GM19395 (cell line): ENCODE results near the gene KLHL3.
"Not testable (repeated sequence)": the region's sequence is repeated elsewhere in the genome, so short reads cannot be mapped to it uniquely, and the experiment has no call there.

ENCODE experiments used
- ATAC-seq: cut with Tn5 transposase; IDR thresholded peaks from one replicate; pipeline ENCODE4 v1.9.1; 2021; ENCODE audit warnings: mild to moderate bottlenecking, moderate library complexity; ENCODE audit not compliant: unreplicated experiment

The KLHL3 gene, protein sequence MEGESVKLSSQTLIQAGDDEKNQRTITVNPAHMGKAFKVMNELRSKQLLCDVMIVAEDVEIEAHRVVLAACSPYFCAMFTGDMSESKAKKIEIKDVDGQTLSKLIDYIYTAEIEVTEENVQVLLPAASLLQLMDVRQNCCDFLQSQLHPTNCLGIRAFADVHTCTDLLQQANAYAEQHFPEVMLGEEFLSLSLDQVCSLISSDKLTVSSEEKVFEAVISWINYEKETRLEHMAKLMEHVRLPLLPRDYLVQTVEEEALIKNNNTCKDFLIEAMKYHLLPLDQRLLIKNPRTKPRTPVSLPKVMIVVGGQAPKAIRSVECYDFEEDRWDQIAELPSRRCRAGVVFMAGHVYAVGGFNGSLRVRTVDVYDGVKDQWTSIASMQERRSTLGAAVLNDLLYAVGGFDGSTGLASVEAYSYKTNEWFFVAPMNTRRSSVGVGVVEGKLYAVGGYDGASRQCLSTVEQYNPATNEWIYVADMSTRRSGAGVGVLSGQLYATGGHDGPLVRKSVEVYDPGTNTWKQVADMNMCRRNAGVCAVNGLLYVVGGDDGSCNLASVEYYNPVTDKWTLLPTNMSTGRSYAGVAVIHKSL

DNA sequence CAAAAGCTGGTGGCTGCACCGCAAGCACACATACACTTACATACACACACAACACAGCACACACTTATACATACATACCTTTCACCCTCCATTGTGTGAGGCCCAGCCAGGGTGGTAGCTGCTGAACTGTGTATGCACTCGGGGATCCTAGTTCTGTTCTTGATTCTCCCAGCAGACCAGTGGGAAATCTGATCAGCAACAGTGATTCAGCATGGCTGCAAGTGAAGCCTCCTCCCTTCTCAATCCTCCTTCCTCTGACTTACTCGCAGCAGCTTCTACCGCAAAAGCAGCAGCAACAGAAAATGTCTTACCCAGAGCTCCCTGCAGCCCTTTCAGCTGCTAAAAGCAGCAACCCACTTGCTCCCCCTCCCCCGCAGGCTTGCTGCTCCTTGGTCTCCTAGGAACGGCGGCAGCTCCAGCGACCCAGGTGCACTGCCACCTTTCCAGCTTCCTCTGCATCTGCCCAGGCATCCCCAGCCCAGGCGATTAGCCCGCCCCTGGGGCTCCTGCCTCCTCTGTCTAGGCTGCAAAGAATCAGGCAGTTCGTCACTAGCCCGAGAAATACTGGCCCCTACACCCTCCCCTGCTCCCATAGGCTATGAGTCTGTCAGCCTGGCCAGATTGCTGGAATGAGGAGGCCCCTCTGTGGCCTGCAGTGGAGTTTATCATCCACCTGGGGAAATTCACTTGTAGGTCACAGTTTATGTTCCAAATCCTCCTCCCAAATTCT is at the start of gene KLHL3:
Gene KLHL3, minus strand, starts transcription at position 535 of the 730 bp plus-strand sequence. Its CDS starts 443 bp downstream, at position 92.
- ATAC-seq = peak; percentile 69

DNA sequence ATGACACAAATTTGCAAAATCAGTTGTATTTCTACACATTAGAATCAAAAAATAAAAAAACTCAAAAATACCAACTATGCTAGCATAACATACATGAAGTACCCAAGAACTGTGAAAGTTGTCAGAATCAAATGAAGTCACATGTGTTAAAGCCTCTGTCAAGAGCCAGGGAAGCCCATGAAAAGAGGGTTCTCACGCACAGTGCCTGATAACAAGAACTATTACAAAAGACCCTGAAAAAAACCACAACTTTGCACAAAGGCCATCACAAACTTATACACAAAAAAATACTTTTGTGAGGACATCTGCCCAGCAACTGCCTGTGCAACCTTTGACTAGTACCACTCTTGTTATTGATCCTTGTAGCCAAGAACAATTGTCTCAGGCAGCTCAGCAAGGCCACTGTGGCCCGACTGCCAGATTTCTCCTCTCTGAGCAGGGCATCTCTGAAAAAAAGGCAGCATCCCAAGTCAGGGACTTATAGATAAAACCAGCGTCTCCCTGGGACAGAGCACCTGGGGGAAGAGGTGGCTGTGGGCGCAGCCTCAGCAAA is 47.2 kb upstream of the KLHL3 start:
- ATAC-seq = no peak

DNA sequence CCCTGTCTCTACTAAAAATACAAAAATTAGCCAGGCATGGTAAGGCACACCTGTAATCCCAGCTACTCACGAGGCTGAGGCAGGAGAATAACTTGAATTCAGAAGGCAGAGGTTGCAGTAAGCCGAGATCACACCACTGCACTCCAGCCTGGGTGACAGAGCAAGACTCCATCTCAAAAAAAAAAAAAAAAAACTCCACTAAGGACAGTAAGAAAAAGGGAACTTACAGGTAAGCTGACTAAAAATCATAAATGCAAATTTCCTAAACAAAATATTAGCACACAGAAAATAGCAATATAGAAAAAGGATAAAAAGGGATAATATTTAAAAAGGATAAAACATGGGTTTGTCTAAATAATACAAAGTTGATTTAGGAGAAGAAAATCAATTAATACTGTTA is 46.2 kb upstream of the KLHL3 start:
- no peak for ATAC-seq

DNA sequence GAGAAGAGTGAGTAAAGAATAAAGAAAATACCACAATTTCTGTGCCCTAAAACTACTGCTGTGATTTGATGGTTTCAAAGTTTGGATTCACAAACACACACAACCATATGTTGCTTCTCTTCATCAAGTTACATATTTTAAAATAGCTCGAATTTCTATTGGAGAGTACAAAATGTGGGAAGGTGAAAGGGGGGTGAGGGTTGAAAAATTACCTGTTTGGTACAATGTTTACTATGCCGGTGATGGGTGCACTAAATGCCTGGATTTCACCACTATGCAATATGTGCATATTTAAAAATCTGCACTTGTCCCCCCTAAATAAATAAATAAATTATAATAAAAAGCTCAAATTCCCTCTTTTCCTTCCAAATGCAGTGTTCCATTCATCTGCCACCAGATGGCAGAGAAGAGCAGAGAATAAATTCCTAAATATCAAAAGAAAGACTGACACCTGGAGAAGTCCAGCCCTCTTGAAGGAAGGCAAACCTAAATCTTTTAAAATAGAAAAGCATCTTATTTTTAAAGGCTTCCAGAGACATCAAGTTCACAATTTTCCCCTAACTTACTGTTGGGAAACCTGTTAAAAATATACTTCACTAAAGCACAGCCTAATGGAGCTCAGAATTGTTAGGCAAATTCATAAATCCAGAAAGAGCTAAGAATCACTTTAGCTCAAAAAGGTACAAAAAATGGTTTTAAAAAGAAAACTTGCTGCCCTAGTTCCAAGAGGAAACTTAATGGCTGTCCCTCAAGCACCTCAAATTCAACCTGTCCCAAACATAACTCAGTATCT is 43.1 kb upstream of the KLHL3 start:
- ATAC-seq = no peak

DNA sequence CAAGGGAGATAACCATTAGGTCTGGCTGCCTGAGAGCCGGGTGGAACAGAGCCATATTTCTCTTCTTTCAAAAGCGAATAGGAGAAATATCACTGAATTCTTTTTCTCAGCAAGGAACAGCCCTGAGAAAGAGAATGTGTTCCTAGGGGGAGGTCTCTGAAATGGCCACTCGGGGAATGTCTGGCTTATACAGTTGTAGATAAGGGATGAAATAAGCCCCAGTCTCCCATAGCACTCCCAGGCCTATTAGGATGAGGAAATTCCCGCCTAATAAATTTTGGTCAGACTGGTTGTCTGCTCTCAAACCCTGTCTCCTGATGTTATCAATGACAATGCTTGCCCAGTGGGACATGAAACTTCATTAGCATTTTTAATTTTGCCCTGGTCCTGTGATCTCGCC is 32.0 kb upstream of the KLHL3 start:
- not testable (repeated sequence) for ATAC-seq

DNA sequence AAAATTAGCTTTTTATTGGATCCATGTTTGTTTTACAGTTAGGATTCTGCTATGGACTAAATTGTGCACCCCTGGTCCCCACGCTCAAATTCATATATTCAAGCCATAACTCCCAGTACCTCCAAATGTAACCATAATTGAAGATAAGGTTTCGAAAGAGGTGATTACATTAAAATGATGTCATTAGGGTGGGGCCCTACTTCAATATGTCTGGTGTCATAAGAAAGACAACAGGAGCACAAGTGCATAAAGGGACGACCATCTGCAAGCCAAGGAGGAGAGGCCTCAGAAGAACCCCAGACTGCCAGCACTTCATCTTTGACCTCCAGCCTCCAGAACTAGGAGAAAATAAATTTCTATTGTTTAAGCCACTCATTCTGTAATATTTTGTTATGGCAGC is 25.7 kb upstream of the KLHL3 start:
- ATAC-seq = no peak

DNA sequence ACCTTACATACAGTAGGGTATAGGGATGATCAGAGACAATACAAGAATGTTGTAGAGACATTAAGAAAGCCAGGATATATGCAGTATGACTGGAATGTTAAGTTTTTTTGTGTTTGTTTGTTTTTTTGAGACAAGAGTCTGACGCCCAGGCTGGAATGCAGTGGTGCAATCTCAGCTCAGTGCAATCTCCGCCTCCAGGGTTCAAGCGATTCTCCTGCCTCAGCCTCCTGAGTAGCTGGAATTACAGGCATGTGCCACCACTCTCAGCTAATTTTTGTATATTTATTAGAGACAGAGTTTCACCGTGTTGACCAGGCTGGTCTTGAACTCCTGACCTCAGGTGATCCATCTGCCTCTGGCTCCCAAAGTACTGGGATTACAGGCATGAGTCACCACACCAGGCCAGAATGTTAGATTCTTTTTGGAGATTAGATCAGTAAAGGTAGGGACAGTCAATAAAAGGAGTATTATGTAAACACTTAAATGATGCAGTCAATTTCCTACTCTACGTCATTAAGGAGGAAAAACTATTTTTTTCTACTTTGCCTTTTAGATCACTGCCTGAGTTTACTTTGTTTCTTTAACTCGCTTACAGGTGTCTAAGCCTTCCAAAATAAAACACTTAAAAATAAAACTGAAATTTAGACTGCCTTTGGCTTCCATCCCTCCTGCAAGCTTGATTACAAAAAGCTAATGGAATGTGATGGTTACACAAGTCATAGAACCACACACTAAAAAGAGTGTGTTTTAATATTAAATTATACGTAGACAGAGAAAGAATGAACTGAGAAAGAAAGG is 25.0 kb upstream of the KLHL3 start:
- ATAC-seq = no peak

DNA sequence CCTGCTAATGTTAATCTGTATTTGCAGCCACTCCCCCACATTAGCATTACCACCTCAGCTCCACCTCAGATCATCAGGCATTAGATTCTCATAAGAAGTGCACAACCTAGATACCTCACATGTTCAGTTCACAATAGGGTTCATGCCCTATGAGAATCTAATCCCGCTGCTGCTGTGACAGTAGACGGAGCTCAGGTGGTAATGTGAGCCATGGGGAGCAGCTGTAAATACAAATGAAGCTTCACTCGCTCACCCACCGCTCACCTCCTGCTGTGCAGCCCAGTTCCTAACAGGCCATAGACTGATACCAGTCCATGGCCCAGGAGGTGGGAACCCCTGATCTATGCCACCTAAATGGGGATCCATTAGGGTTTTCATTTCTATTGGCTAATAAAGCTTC is 24.4 kb upstream of the KLHL3 start:
- no peak for ATAC-seq

DNA sequence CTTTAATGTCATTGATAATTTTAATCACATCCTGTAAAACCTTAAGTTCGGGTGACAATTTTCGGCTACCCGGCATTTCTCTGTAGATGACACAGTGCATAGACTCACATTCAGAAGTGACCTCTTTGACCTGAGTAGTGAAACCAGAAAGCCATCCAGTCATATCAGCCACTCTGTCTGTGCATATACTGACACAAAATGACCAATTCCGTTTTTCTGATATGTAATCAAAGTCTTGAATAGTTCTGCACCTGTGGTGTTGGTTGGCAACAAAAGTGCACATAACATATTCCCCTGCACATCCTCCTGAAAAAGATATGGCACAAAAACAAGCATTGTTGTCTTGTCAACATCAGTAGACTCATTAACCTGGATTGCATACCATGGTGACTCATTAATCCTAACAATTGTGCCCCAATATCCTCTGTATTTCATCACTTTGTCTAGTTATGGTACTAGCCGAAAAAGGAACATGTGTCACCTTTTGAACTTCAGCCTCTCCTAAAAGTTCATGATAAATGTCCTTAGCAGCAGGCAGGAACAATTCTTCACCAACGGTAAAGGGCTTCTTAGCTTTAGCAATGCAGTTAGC is 22.9 kb upstream of the KLHL3 start:
- ATAC-seq = peak; percentile 40

DNA sequence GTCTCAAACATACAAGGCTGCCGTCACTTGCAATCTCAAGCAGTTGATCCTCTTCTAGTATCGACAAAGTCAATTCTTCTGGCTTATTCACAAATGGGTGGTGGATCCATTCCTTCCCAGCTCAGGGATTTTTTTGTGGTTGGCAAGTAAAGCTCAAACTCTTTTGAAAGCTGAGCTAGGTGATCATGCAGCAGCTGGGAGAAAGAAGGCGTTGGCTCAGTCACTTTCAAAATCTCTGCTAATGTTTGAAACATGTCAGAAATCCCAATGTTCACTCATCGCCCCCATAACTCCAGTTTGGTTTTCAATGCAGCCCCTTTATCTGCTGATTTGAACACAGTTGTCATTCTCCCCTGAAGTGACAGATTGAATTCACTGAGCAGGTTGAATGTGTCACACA is 22.2 kb upstream of the KLHL3 start:
- ATAC-seq = no peak

DNA sequence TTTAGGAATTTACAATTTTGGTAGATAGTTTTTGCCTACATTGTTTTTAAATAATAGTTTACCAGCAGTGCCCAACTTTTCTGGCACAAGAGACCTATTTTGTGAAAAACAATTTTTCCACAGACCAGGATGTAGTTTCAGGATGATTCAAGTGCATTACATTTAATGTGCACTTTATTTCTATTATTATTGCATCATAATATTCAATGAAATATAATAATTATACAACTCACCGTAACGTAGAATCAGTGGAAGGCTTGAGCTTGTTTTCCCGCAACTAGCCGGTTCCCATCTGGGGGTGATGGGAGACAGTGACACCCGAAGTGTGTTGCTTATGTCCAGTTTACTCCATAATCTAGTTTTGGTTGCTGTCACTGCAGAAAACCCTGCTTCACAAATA is 21.7 kb upstream of the KLHL3 start:
- no peak for ATAC-seq

DNA sequence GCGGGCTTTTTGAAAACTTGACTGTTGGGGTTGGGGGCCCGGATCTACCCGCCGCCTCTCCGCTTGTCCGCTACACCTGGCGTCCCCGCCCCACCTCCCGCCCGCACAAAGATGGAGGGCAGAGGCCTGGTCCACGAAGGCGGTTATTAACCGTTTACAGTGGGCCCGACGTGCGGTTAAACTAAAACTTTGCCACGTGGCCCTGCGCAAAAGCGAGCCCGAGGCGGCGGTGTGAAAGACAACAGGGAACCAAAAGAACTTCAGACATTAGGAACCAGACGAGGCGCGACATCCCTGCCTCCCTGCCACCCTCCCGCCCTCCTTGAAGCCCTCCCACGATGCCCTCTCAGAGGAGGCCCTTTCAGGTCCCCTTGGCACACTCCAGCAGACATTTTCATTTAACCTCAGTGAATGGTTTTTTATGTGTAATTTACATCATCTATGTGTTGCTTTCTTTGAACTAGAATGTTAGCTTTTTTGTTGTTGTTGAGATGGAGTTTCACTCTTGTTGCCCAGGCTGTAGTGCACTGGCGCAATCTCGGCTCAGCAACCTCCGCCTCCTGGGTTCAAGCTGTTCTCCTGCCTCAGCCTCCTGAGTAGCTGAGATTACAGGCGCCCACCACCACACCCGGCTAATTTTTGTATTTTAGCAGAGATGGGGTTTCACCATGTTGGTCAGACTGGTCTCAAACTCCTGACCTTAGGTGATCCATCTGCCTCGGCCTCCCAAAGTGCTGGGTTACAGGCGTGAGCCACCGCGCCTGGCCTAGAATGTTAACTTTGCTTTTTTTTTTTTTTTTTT is 19.3 kb upstream of the KLHL3 start:
- peak; percentile 19 for ATAC-seq

DNA sequence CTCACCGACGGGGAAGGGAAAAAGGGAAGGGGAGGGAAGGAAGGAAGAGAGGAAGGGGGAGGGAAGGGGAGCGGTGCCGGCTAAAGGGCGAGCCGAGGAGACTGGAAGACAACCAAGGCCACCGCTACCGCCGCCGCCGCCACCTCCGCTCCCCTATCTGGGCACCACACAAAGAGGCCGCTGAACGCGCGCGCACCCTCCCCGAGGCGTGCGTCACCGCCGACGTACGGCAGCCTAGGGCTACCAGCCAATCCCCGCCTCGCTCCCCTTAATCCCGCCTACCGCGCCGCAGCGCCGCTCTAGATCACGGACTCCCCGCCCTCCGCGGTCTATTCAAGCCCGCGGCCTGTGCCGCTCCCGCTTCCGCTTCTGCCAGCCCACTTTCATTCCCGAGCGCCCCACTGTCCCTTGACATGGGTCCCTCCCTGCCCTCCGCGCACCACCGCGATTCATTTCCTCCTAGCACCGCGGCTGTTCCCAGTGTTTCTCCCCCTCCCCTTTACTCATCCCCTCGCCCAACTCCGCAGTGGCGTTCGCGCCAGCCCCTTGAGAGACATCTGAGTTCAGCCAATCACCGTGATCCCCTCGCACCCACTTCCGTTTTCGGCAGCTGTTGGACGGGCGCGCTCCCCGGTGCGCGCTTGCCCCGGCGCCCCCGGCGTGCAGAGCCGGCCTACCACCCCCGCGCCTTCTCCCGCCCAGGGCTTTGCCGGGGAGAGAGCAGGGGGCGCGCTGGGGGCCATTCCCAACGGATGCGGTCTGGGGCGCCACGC is 18.5 kb upstream of the KLHL3 start, which contains the start of gene HNRNPA0:
Gene HNRNPA0, minus strand, starts transcription at position 176 of the 773 bp plus-strand sequence. CDS start 297 bp downstream, outside the sequence.
- peak; percentile 84 for ATAC-seq

DNA sequence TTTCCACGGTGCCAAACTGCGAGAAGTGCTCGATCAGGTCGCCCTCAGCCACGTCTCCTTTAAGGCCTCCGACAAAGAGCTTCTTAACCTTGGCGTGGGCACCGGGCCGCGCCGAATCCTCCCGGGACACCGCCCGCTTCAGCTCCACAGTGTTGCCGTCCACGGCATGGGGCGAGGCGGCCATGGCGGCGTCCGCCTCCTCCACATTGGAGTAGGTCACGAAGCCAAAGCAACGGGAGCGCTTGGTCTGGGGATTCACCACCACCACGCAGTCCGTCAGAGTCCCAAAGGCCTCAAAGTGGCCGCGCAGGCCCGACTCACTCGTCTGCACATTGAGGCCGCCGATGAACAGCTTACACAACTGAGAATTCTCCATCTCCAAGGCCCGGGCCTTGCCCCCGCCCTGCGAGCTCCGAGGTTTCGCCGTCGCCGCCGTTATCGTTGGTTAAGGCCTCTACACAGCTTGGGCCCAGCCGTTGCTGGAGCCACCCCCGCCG is 17.9 kb upstream of the KLHL3 start:
- ATAC-seq = peak; percentile 13

DNA sequence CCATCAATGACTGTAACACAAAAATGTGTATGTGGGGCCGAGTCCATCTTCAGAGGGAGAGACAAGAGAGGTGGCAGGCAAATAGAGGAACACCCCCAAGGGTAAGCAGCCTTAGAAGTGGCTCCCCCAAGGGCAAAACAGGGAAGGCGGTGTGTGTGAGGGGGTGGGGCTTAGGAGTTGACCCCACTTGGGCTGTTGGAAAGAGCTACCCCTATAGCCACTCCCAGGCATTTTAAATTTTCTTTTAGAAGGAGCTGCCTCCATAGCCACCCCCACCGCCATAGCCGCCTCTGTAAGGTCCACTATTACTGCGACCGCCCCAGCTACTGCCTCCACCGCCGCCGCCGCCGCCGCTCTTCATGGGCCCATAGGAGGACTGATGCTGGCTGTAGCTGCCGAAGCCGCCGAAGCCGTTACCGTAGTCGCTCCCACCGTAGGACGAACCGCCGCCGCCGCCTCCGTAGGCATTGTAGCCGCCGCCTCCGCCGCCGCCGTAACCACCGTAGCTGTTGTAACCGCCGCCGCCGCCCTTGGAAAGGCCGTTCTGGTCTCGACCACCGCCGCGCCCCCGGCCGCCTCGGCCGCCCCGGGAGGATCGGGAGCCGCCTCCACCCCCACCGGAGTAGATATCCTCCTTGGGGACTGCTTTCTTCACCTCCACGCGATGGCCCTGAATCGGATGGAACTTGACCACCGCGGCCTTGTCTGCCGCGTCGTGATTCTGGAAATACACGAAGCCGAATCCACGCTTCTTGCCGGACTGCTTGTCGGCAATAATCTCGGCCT is 17.2 kb upstream of the KLHL3 start:
- no peak for ATAC-seq

DNA sequence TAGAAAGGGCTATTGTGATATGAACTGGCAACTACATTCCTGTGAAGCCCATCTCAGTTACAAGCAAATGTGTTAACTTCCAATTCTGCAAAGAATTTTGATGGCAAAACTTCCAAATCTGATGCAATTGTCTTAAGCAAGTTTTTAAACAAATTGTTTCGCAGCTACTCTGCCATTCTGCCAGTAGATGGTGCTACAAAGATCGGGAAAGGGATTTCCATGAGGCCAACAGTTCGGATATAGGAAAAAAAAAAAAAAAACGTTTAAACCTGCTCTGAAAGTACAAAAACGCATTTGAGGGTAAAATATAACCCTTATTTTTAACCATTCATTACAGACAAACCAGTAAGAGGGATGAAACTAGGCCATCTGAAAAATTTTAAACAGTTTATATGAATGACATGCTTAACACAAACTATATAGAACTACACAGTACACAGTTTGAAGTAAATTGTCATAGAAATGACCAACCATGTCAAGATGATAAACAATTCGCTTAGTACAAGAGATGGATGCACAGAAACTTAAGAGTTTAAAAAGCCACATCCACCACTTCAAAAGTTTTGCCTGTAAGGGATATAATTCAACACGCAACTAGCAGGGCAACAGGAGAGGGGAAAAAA is 16.1 kb upstream of the KLHL3 start:
- ATAC-seq = no peak
